ENCODE measurements around the gene PDE6A.
"Not testable (repeated sequence)": the region's sequence is repeated elsewhere in the genome, so short reads cannot be mapped to it uniquely, and the experiment has no call there.

Gene PDE6A

GRCh38 chr5:149948993-149949392 is 4.4 kb upstream of the PDE6A start:
- H3K4me1 Mint-ChIP-seq, result peaks cover 22% of the 10 kb centered on the region
- no peak overlapping the region for H3K27ac Mint-ChIP-seq
- H3K36me3 Mint-ChIP-seq (ENCODE audit: low read depth), result no peaks in the 10 kb centered on the region
- no peaks in the 10 kb centered on the region for H3K9me3 Mint-ChIP-seq
- no peak for TF ChIP-seq CTCF (IDR thresholded peaks at IDR 0.05)
- no peak overlapping the region for H3K4me3 Mint-ChIP-seq
- peaks cover 13% of the 10 kb centered on the region for H3K27me3 Mint-ChIP-seq (ENCODE audit: low read depth, poor library complexity)
- no peak for DNase-seq

- Mint-ChIP-seq H3K9me3 (no peaks in the 10 kb centered on the region), H3K36me3 (ENCODE audit: low read depth) (no peaks in the 10 kb centered on the region), H3K4me1 (peaks cover 43% of the 10 kb centered on the region), H3K27ac (no peak overlapping the region), H3K27me3 (ENCODE audit: low read depth, poor library complexity) (peaks cover 23% of the 10 kb centered on the region), H3K4me3 (no peak overlapping the region)
- no peak for TF ChIP-seq CTCF (IDR thresholded peaks at IDR 0.05)
- no peak for DNase-seq
Observed at GRCh38 chr5:149946118-149946517, 1.5 kb upstream of the PDE6A start.

- H3K27ac Mint-ChIP-seq, result peak overlapping the region; percentile 92
- not testable (repeated sequence) for H3K36me3 Mint-ChIP-seq (ENCODE audit: low read depth); H3K4me3 Mint-ChIP-seq; H3K9me3 Mint-ChIP-seq; DNase-seq
- H3K4me1 Mint-ChIP-seq, result peaks cover 44% of the 10 kb centered on the region
- H3K27me3 Mint-ChIP-seq (ENCODE audit: low read depth, poor library complexity), result peaks cover 20% of the 10 kb centered on the region
Observed at GRCh38 chr5:149943177-149943949, 1.2 kb downstream of the PDE6A start.

GRCh38 chr5:149942741-149943169 is 1.8 kb downstream of the PDE6A start:
- not testable (repeated sequence) for H3K4me3 Mint-ChIP-seq; DNase-seq; H3K9me3 Mint-ChIP-seq; H3K36me3 Mint-ChIP-seq (ENCODE audit: low read depth)
- H3K27me3 Mint-ChIP-seq (ENCODE audit: low read depth, poor library complexity), result peaks cover 20% of the 10 kb centered on the region
- peak overlapping the region; percentile 92 for H3K27ac Mint-ChIP-seq
- peaks cover 44% of the 10 kb centered on the region for H3K4me1 Mint-ChIP-seq

- Mint-ChIP-seq H3K9me3 (no peaks in the 10 kb centered on the region), H3K27ac (peak overlapping the region; percentile 92), H3K36me3 (ENCODE audit: low read depth) (no peaks in the 10 kb centered on the region), H3K27me3 (ENCODE audit: low read depth, poor library complexity) (peaks cover 19% of the 10 kb centered on the region), H3K4me1 (peaks cover 44% of the 10 kb centered on the region), H3K4me3 (no peak overlapping the region)
- no peak for TF ChIP-seq CTCF (IDR thresholded peaks at IDR 0.05)
- DNase-seq, result no peak
Observed at GRCh38 chr5:149942199-149942598, 2.4 kb downstream of the PDE6A start.

- Mint-ChIP-seq H3K27ac (no peak overlapping the region), H3K4me3 (no peak overlapping the region)
Observed at GRCh38 chr5:149941795-149942194, 2.8 kb downstream of the PDE6A start.

More at GRCh38 chr5:149941795-149942194, 2.8 kb downstream of the PDE6A start:
- Mint-ChIP-seq H3K9me3 (no peaks in the 10 kb centered on the region), H3K4me1 (peaks cover 44% of the 10 kb centered on the region), H3K36me3 (ENCODE audit: low read depth) (no peaks in the 10 kb centered on the region), H3K27me3 (ENCODE audit: low read depth, poor library complexity) (peaks cover 14% of the 10 kb centered on the region)
- DNase-seq, result no peak
- TF ChIP-seq CTCF (IDR thresholded peaks at IDR 0.05), result no peak

Data from nephron progenitor cell (in vitro differentiated cells).